Karpas-422 (cell line): ENCODE results near the gene PPP1R1A. TPM values are rescaled to one million over a fixed set of nuclear protein-coding genes. Genes with fewer than 3 reads are reported as not detected.

Experiments
- DNase-seq: peaks from one replicate; pipeline ENCODE4 v3.0.0-alpha.2; 2015
- H2AFZ ChIP-seq: fragments of 200-600 bp; sonication (generic); 2 replicates; pipeline ENCODE4 v1.6.1; 2014; ENCODE audit warnings: antibody characterized with exemption, low read length, mixed read lengths
- H3K27ac ChIP-seq: fragments of 200-600 bp; sonication (generic); 2 replicates; pipeline ENCODE4 v1.5.1; 2014; ENCODE audit warnings: mild to moderate bottlenecking, low read length, moderate library complexity
- H3K27me3 ChIP-seq: fragments of 200-600 bp; sonication (generic); 2 replicates; pipeline ENCODE4 v1.6.1; 2014; ENCODE audit warnings: low read length, mixed read lengths
- H3K36me3 ChIP-seq: fragments of 200-600 bp; sonication (generic); 2 replicates; pipeline ENCODE4 v1.6.1; 2014; ENCODE audit warnings: low read length, mixed read lengths; ENCODE audit not compliant: insufficient read depth
- H3K4me1 ChIP-seq: fragments of 200-600 bp; sonication (generic); 2 replicates; pipeline ENCODE4 v1.6.1; 2014; ENCODE audit warnings: mild to moderate bottlenecking, low read length, mixed read lengths
- H3K4me2 ChIP-seq: fragments of 200-600 bp; sonication (generic); 2 replicates; pipeline ENCODE4 v1.6.1; 2014; ENCODE audit warnings: low read length, low read depth, mild to moderate bottlenecking; ENCODE audit not compliant: poor library complexity, severe bottlenecking
- H3K4me3 ChIP-seq: fragments of 200-600 bp; sonication (generic); 2 replicates; pipeline ENCODE4 v1.5.1; 2014; ENCODE audit warnings: mild to moderate bottlenecking, antibody characterized with exemption, low read length, mixed read lengths
- H3K79me2 ChIP-seq: fragments of 200-600 bp; sonication (generic); 2 replicates; pipeline ENCODE4 v1.6.1; 2014; ENCODE audit warnings: mild to moderate bottlenecking, low read length, mixed read lengths
- H3K9ac ChIP-seq: fragments of 200-600 bp; sonication (generic); 2 replicates; pipeline ENCODE4 v1.6.0; 2014; ENCODE audit warnings: low read length
- H3K9me2 ChIP-seq: fragments of 200-600 bp; sonication (generic), shearing (Covaris generic); replicated peaks from 2 replicates; pipeline ENCODE4 v1.6.0; 2014; ENCODE audit warnings: mild to moderate bottlenecking, low read length, moderate library complexity; ENCODE audit not compliant: insufficient read depth
- H3K9me3 ChIP-seq: fragments of 300-700, 200-600 bp; sonication (generic); 2 replicates; pipeline ENCODE4 v1.6.1; 2014; ENCODE audit warnings: low read length, mixed read lengths
- H4K20me1 ChIP-seq: fragments of 200-600 bp; sonication (generic); 2 replicates; pipeline ENCODE4 v1.6.1; 2014; ENCODE audit warnings: mild to moderate bottlenecking, antibody characterized with exemption, low read length, low read depth; ENCODE audit not compliant: insufficient read depth
- total RNA-seq: library from RNA; depleted of rRNA; stranded (reverse); fragments of >200 nt; shearing (Covaris generic); gene quantifications from 2 replicates; pipeline ENCODE4 v1.2.3, GENCODE V29; 2014; ENCODE audit warnings: low replicate concordance

Gene PPP1R1A
- total RNA-seq, 1 experiment from 2014 or later: not detected

GRCh38 chr12:54624315-54625279 lies 36.1 kb upstream of the PPP1R1A start:
- Histone ChIP-seq H3K27ac (no peak overlapping the region), H3K4me2 (no peak overlapping the region)

DNA sequence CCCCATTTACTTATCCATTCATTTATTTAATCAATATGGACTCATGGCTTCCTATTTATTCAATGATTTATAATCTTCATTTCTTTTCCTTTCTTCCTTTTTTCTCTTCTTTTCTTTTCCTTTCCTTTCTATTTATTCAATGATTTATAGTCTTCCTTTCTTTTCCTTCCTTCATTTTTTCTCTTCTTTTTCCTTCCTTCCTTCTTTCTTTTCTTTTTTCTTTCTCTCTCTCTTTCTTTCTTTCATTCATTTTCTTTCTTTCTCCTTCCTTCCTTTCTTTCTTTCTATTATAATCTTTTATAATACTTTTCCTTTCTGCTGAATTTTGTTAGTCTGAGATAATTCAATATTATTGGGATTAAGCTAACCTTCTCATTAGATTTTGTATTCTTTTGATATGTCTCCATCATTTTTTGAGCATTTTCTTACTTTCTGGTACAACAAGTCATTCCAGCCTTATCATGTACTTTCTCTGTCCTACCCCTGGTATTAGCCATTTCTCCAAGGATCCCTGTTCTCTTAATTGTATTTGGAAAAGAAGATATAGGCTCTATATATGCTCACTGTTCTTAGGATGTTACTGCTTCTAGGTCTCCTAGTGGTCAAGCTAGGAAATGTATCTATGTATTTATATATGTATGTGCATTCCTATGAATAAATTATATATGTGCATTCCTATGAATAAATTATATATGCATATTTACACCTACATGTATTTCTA lies 34.2 kb upstream of the PPP1R1A start:
- H3K4me1 ChIP-seq: no peaks in the 10 kb centered on the region
- peak; percentile 67 for DNase-seq
- no peaks in the 10 kb centered on the region for H3K9me2 ChIP-seq
- H4K20me1 ChIP-seq: no peaks in the 10 kb centered on the region
- H3K4me3 ChIP-seq: no peak overlapping the region
- H3K9ac ChIP-seq: no peak overlapping the region
- no peak overlapping the region for H2AFZ ChIP-seq
- H3K79me2 ChIP-seq: no peaks in the 10 kb centered on the region
- no peaks in the 10 kb centered on the region for H3K9me3 ChIP-seq
- no peak overlapping the region for H3K27ac ChIP-seq
- H3K4me2 ChIP-seq: no peak overlapping the region
- no peaks in the 10 kb centered on the region for H3K36me3 ChIP-seq
- no peaks in the 10 kb centered on the region for H3K27me3 ChIP-seq

More at GRCh38 chr12:54624315-54625279, 36.1 kb upstream of the PPP1R1A start:
- no peak overlapping the region for H3K9ac ChIP-seq
- H3K27me3 ChIP-seq: no peaks in the 10 kb centered on the region
- DNase-seq: no peak
- no peak overlapping the region for H2AFZ ChIP-seq
- no peaks in the 10 kb centered on the region for H3K4me1 ChIP-seq
- H3K36me3 ChIP-seq: no peaks in the 10 kb centered on the region
- H3K9me2 ChIP-seq: no peaks in the 10 kb centered on the region
- H3K4me3 ChIP-seq: no peak overlapping the region
- no peaks in the 10 kb centered on the region for H3K9me3 ChIP-seq
- H3K79me2 ChIP-seq: no peaks in the 10 kb centered on the region
- H4K20me1 ChIP-seq: no peaks in the 10 kb centered on the region

DNA sequence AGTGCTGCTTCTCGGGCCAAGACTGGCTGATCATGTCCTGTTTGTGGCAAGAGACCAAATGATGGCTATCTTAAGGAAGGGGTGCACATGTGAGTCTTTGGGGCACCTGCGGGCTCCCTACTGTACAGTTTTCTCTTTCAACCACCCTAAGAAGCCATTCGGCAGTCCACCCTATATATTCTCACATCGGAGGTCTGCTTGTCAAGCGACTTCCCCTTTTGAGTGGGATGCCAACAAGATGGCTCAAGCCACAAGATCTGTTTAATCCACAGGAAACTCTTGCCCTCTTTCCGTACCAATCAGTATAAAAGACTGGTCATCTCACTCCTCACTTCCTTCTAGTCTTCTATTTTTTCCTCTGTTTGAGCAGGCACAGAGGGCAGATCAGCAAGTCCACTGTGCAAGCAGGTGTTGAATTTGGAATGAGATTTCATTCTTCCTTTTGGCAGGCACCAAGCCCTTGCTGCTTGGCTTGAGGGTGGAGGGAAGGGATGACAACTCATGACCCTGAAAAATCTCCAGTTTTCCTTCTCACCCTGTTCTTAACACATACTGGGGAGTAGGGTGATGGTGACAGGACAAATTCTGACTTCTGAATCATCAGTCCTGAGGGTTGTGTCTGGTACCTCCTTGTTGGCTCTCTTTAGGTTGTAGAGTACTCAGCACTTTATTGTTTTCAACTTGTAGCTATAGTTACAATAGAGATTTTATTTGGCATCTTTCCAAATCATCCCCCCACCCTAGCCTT lies 28.6 kb upstream of the PPP1R1A start:
- H3K9me2 ChIP-seq: no peaks in the 10 kb centered on the region
- H2AFZ ChIP-seq: no peak overlapping the region
- no peaks in the 10 kb centered on the region for H3K9me3 ChIP-seq
- H3K4me3 ChIP-seq: no peak overlapping the region
- no peaks in the 10 kb centered on the region for H3K36me3 ChIP-seq
- H3K4me1 ChIP-seq: no peaks in the 10 kb centered on the region
- H3K79me2 ChIP-seq: no peaks in the 10 kb centered on the region
- no peak overlapping the region for H3K9ac ChIP-seq
- no peak for DNase-seq
- no peak overlapping the region for H3K27ac ChIP-seq
- H3K4me2 ChIP-seq: no peak overlapping the region
- no peaks in the 10 kb centered on the region for H4K20me1 ChIP-seq
- no peaks in the 10 kb centered on the region for H3K27me3 ChIP-seq

- no peaks in the 10 kb centered on the region for H3K9me3 ChIP-seq
Measured at GRCh38 chr12:54612225-54612750, 23.8 kb upstream of the PPP1R1A start.

DNA sequence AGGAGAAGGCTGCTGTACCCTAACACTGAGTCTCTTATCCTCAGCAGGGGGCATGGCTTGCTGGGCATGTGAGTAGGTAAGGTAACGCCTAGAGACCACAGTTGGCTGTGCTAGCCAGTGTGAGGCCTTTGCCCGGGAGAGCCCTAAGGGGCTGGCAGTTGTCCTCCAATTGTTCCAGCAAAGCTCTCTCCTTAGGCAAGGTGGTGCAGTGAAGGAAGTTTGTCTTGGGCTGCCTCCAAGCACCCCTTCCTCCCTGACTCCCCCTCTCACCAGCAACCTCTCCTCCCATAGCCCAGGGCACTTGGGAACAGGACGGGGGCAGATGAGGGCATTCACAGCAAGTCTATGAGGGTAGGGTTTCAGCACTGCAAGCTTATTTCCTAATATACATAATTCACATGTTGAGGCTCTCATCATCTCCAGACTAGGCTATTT lies 23.3 kb upstream of the PPP1R1A start:
- H3K36me3 ChIP-seq: no peaks in the 10 kb centered on the region
- no peak overlapping the region for H3K9ac ChIP-seq
- H2AFZ ChIP-seq: no peak overlapping the region
- H4K20me1 ChIP-seq: no peaks in the 10 kb centered on the region
- H3K27ac ChIP-seq: no peak overlapping the region
- no peaks in the 10 kb centered on the region for H3K9me3 ChIP-seq
- no peak for DNase-seq
- no peaks in the 10 kb centered on the region for H3K4me1 ChIP-seq
- no peaks in the 10 kb centered on the region for H3K27me3 ChIP-seq
- H3K9me2 ChIP-seq: no peaks in the 10 kb centered on the region
- no peak overlapping the region for H3K4me3 ChIP-seq
- H3K4me2 ChIP-seq: no peak overlapping the region
- H3K79me2 ChIP-seq: no peaks in the 10 kb centered on the region

More at GRCh38 chr12:54612225-54612750, 23.8 kb upstream of the PPP1R1A start:
- Histone ChIP-seq H3K9ac (no peak overlapping the region), H3K79me2 (no peaks in the 10 kb centered on the region), H3K9me2 (no peaks in the 10 kb centered on the region), H2AFZ (no peak overlapping the region), H3K27ac (no peak overlapping the region), H3K4me3 (no peak overlapping the region), H3K27me3 (no peaks in the 10 kb centered on the region), H3K36me3 (no peaks in the 10 kb centered on the region), H3K4me2 (no peak overlapping the region), H4K20me1 (no peaks in the 10 kb centered on the region), H3K4me1 (no peaks in the 10 kb centered on the region)
- DNase-seq: no peak

DNA sequence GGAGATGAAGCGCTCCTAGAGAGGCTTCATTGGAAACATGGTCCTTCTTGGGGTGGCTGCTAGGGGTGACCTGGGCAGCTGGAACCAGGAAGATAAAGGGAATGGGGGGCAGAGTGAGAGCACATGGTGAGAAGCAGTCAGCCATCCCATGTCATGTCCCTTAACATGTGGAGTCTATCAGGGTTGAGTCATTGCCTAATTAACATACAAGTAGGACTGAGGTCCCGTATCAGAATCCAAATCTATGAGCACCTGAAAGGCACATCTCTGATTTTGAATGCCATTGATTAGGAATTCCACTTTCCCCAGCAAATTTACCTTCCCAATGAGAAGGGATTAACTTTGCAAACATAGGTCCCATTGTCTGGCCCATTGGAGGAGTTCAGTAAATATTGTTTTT lies 20.3 kb upstream of the PPP1R1A start:
- H3K36me3 ChIP-seq: no peaks in the 10 kb centered on the region
- H3K9me2 ChIP-seq: no peaks in the 10 kb centered on the region
- H3K27me3 ChIP-seq: no peaks in the 10 kb centered on the region
- H3K4me1 ChIP-seq: no peaks in the 10 kb centered on the region
- H3K27ac ChIP-seq: no peak overlapping the region
- no peaks in the 10 kb centered on the region for H3K79me2 ChIP-seq
- DNase-seq: no peak
- no peaks in the 10 kb centered on the region for H4K20me1 ChIP-seq
- H3K9ac ChIP-seq: no peak overlapping the region
- H2AFZ ChIP-seq: no peak overlapping the region
- H3K9me3 ChIP-seq: no peaks in the 10 kb centered on the region
- H3K4me2 ChIP-seq: no peak overlapping the region
- H3K4me3 ChIP-seq: no peak overlapping the region

DNA sequence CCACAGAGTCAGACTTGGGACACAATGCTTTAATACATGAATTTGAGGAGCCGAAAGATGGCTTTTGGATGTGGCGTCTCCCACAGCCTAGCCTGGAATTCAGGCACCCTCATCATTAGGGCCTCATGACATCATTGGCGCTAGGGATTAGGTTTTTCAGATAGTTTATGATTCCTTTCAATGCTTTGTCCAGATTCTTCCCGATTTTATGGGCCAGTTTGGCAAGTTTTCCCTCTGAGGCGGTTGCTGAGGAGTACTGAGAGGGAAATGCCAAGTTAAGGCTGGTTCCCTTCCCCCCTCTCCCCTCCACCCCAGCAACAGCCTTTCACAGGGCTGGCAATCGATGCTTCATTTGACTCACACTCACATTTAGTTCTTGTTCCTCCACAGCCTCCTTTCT lies 19.7 kb upstream of the PPP1R1A start:
- H3K27ac ChIP-seq: no peak overlapping the region
- no peaks in the 10 kb centered on the region for H3K79me2 ChIP-seq
- no peaks in the 10 kb centered on the region for H4K20me1 ChIP-seq
- no peaks in the 10 kb centered on the region for H3K9me3 ChIP-seq
- H3K9me2 ChIP-seq: no peaks in the 10 kb centered on the region
- no peak overlapping the region for H3K9ac ChIP-seq
- no peak overlapping the region for H2AFZ ChIP-seq
- no peaks in the 10 kb centered on the region for H3K4me1 ChIP-seq
- H3K4me2 ChIP-seq: no peak overlapping the region
- no peaks in the 10 kb centered on the region for H3K27me3 ChIP-seq
- no peak for DNase-seq
- no peak overlapping the region for H3K4me3 ChIP-seq
- H3K36me3 ChIP-seq: no peaks in the 10 kb centered on the region
